GM12878 (cell line): ENCODE results near the gene FAM234A. TPM values are rescaled to one million over a fixed set of nuclear protein-coding genes. Genes with fewer than 3 reads are reported as not detected.

Source experiments
- ATAC-seq: fragments of 200-7000 bp; cut with Tn5 transposase; 3 replicates; pipeline ENCODE4 v1.9.1; 2020; ENCODE audit warnings: mild to moderate bottlenecking, moderate library complexity
- BruUV-seq: library from RNA; stranded (reverse); fragments of 400-500 nt; replicated peaks from 2 replicates; lab custom pipeline; 2021; lab: Mats Ljungman, UMichigan
- CTCF ChIA-PET: fragments of 300-600 bp; sonication (Branson Sonifier 250); formaldehyde crosslinking; extraction: SDS; loops from one replicate; lab custom pipeline; 2021; ENCODE audit warnings: inconsistent platforms; lab: Yijun Ruan, JAX
- POLR2A ChIA-PET: fragments of 350-600 bp; formaldehyde crosslinking; extraction: SDS; loops from one replicate; lab custom pipeline; 2021; ENCODE audit warnings: inconsistent platforms; lab: Charles Lee
- RAD21 ChIA-PET: fragments of 300-600 bp; sonication (Branson Sonifier 250); formaldehyde crosslinking; loops from one replicate; lab custom pipeline; 2023; ENCODE audit warnings: antibody characterized with exemption; ENCODE audit not compliant: unreplicated experiment; lab: Charles Lee
- SMC1A ChIA-PET: fragments of 300-600 bp; sonication (Branson Sonifier 250); formaldehyde crosslinking; loops from one replicate; lab custom pipeline; 2023; ENCODE audit not compliant: unreplicated experiment, uncharacterized antibody; lab: Charles Lee
- DNase-seq: peaks from one replicate; pipeline ENCODE4 v3.0.0-alpha.2; 2011; ENCODE audit warnings: low read depth, low spot score
- FAIRE-seq: peaks from 3 replicates; lab custom pipeline; 2011; peaks lifted over from hg19 to GRCh38; lab: Jason Lieb, UNC
- H2AFZ ChIP-seq: 2 replicates; pipeline ENCODE4 v1.6.0; 2011; ENCODE audit warnings: low read depth, low read length, control low read depth; ENCODE audit not compliant: control insufficient read depth
- H3K27ac ChIP-seq: 2 replicates; pipeline ENCODE4 v1.5.1; 2011; ENCODE audit warnings: control low read depth; ENCODE audit not compliant: control insufficient read depth, insufficient read depth
- H3K27me3 ChIP-seq, 2 experiments: replicated peaks in 1 of 2; 2 replicates each; pipeline versions ENCODE4 v1.6.0 to v1.6.1; 2011; ENCODE audit warnings: low read length in 1 of 2; ENCODE audit not compliant: control insufficient read depth in 2 of 2, insufficient read depth in 2 of 2
- H3K36me3 ChIP-seq, 2 experiments: 2 replicates each; pipeline ENCODE4 v1.5.1; 2011; ENCODE audit warnings: low read length in 1 of 2; ENCODE audit not compliant: control insufficient read depth in 2 of 2, insufficient read depth in 2 of 2
- H3K4me1 ChIP-seq: 2 replicates; pipeline ENCODE4 v1.6.1; 2011; ENCODE audit warnings: mild to moderate bottlenecking, low read length, moderate library complexity, mixed read lengths; ENCODE audit not compliant: control insufficient read depth, insufficient read depth
- H3K4me2 ChIP-seq: 2 replicates; pipeline ENCODE4 v1.6.0; 2011; ENCODE audit warnings: control low read depth; ENCODE audit not compliant: control insufficient read depth, insufficient read depth
- H3K4me3 ChIP-seq: fragments of 200-600 bp; sonication (generic); 2 replicates; pipeline ENCODE4 v1.5.1; 2016
- H3K79me2 ChIP-seq: 2 replicates; pipeline ENCODE4 v1.6.0; 2011; ENCODE audit warnings: low read length; ENCODE audit not compliant: control insufficient read depth, insufficient read depth
- H3K9ac ChIP-seq: 2 replicates; pipeline ENCODE4 v1.8.0; 2011; ENCODE audit warnings: low read length, control low read depth, mixed read lengths; ENCODE audit not compliant: control insufficient read depth, insufficient read depth
- H3K9me3 ChIP-seq: replicated peaks from 3 replicates; pipeline ENCODE4 v1.5.1; 2011; ENCODE audit warnings: mild to moderate bottlenecking, low read length; ENCODE audit not compliant: control insufficient read depth, insufficient read depth
- H4K20me1 ChIP-seq: 2 replicates; pipeline ENCODE4 v1.6.0; 2011; ENCODE audit not compliant: control insufficient read depth, insufficient read depth
- BHLHE40 ChIP-seq, 2 experiments: fragments of 450-650 bp in 1 of 2; IDR thresholded peaks; 2 replicates each; pipeline ENCODE4 v1.6.1; 2011 to 2017; ENCODE audit warnings: low read depth in 2 of 2, borderline replicate concordance in 1 of 2, improper control_type of control experiment in 1 of 2, low read length in 1 of 2, mild to moderate bottlenecking in 1 of 2
- IKZF1 ChIP-seq: fragments of 450-650 bp; conservative IDR thresholded peaks from 2 replicates; pipeline ENCODE4 v1.6.1; 2017; ENCODE audit warnings: antibody characterized with exemption, mild to moderate bottlenecking
- LARP7 ChIP-seq: fragments of 450-650 bp; IDR thresholded peaks from 2 replicates; pipeline ENCODE4 v1.6.1; 2017; ENCODE audit warnings: mild to moderate bottlenecking
- NR2F1 ChIP-seq: fragments of 450-650 bp; conservative IDR thresholded peaks from 2 replicates; pipeline ENCODE4 v1.6.1; 2017; ENCODE audit warnings: mild to moderate bottlenecking
- PAX5 ChIP-seq: IDR thresholded peaks from 2 replicates; pipeline ENCODE4 v1.6.1; 2011; ENCODE audit warnings: low read depth, low read length, borderline replicate concordance
- RUNX3 ChIP-seq: IDR thresholded peaks from 2 replicates; pipeline ENCODE4 v1.6.1; 2012; ENCODE audit warnings: low read length, inconsistent platforms
- SIX5 ChIP-seq: IDR thresholded peaks from 2 replicates; pipeline ENCODE4 v1.6.1; 2011; ENCODE audit warnings: mild to moderate bottlenecking, low read depth, low read length, moderate library complexity; ENCODE audit not compliant: severe bottlenecking
- SMAD1 ChIP-seq: fragments of 450-650 bp; IDR thresholded peaks from 2 replicates; pipeline ENCODE4 v1.6.1; 2018; ENCODE audit warnings: mild to moderate bottlenecking, low read depth; ENCODE audit not compliant: partially characterized antibody
- YY1 ChIP-seq: IDR thresholded peaks from 2 replicates; pipeline ENCODE4 v1.6.1; 2011; ENCODE audit warnings: low read depth, mild to moderate bottlenecking, low read length
- ZBED1 ChIP-seq: IDR thresholded peaks from 2 replicates; pipeline ENCODE4 v1.6.1; 2016; ENCODE audit warnings: borderline replicate concordance
- WGBS: methylation state at CpG from one replicate; pipeline ENCODE4 v1.1.6; 2016; ENCODE audit warnings: low lambda C conversion rate; ENCODE audit not compliant: insufficient replicate concordance, insufficient coverage; ENCODE audit errors: missing lambda C conversion rate; 5-methylcytosine and 5-hydroxymethylcytosine counted together
- in situ Hi-C: fragments of 300-500 bp; cut with MboI; formaldehyde crosslinking; loops from 9 replicates; pipeline ENCODE4 v1.14.3; 2018; ENCODE audit warnings: mixed read lengths
- intact Hi-C: fragments of 100-400 bp; cut with micrococcal nuclease; formaldehyde crosslinking; loops from one replicate; pipeline ENCODE4 v1.14.2; 2022; ENCODE audit not compliant: unreplicated experiment
- polyA plus RNA-seq, 11 experiments: library from polyadenylated mRNA; depleted of rRNA in 4 of 11; unstranded in 6 of 11; stranded (reverse) in 5 of 11; fragments of >200 nt; fragmentation: Nextera tagmentation in 4 of 11; fragmentation: Illumina TruSeq in 1 of 11; extraction: Ambion mirVana in 4 of 11; extraction: Trizol in 1 of 11; gene quantifications; 1 replicate in 1 of 11; 2 replicates in 10 of 11; pipeline versions ENCODE4 v1.2.1 to v1.2.3, GENCODE V29; 2011 to 2016; ENCODE audit warnings: inconsistent platforms in 2 of 11, missing spikeins in 2 of 11, low read depth in 1 of 11
- total RNA-seq, 4 experiments: library from RNA; depleted of rRNA in 3 of 4; stranded (reverse); fragments of >200 nt in 3 of 4; fragmentation: Illumina TruSeq in 1 of 4; extraction: Trizol in 1 of 4; gene quantifications; 2 replicates each; pipeline versions ENCODE4 v1.2.1 to v1.2.3, GENCODE V29; 2013 to 2021
- TF ChIP-seq, protein P1 (sequence below): fragments of 450-650 bp; formaldehyde crosslinking; IDR thresholded peaks from 2 replicates; pipeline ENCODE4 v1.4.0; 2020; ENCODE audit warnings: mild to moderate bottlenecking, moderate library complexity
- TF ChIP-seq, protein P2 (sequence below): fragments of 450-650 bp; IDR thresholded peaks from 2 replicates; pipeline ENCODE4 v1.6.1; 2018; ENCODE audit warnings: mild to moderate bottlenecking, low read depth, moderate library complexity; ENCODE audit not compliant: partially characterized antibody

The FAM234A gene
- total and polyA plus RNA-seq, 10 of the 15 experiments (the other 5 are each of a cell fraction or from before 2014, with no cell fraction given) = 1.6 to 37.6 (median 17.3) TPM

DNA sequence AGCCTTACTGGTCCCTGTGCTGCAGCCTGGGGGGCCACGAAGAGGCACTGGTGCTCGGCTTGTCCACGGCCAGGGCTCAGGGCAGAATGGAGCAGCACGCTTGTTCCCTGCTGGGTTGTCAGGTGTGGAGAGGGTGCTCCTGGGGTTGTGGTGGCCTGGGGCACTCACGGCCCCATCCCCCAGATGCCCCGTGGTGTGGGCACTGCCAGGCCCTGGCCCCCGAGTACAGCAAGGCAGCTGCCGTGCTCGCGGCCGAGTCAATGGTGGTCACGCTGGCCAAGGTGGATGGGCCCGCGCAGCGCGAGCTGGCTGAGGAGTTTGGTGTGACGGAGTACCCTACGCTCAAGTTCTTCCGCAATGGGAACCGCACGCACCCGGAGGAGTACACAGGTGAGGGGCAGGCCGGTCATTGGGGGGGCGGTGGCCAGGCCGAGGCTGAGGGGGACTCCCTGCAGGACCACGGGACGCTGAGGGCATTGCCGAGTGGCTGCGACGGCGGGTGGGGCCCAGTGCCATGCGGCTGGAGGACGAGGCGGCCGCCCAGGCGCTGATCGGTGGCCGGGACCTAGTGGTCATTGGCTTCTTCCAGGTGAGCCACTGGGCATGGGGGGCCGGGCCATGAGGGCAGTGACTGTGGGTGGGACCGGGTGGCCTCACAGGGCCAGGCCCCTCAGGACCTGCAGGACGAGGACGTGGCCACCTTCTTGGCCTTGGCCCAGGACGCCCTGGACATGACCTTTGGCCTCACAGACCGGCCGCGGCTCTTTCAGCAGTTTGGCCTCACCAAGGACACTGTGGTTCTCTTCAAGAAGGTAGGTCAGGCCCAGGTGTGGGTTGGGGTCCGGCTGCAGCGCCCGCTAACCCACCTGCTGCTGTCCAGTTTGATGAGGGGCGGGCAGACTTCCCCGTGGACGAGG, 49.8 kb downstream of the FAM234A start (continued):
- TF ChIP-seq, protein P1, sequence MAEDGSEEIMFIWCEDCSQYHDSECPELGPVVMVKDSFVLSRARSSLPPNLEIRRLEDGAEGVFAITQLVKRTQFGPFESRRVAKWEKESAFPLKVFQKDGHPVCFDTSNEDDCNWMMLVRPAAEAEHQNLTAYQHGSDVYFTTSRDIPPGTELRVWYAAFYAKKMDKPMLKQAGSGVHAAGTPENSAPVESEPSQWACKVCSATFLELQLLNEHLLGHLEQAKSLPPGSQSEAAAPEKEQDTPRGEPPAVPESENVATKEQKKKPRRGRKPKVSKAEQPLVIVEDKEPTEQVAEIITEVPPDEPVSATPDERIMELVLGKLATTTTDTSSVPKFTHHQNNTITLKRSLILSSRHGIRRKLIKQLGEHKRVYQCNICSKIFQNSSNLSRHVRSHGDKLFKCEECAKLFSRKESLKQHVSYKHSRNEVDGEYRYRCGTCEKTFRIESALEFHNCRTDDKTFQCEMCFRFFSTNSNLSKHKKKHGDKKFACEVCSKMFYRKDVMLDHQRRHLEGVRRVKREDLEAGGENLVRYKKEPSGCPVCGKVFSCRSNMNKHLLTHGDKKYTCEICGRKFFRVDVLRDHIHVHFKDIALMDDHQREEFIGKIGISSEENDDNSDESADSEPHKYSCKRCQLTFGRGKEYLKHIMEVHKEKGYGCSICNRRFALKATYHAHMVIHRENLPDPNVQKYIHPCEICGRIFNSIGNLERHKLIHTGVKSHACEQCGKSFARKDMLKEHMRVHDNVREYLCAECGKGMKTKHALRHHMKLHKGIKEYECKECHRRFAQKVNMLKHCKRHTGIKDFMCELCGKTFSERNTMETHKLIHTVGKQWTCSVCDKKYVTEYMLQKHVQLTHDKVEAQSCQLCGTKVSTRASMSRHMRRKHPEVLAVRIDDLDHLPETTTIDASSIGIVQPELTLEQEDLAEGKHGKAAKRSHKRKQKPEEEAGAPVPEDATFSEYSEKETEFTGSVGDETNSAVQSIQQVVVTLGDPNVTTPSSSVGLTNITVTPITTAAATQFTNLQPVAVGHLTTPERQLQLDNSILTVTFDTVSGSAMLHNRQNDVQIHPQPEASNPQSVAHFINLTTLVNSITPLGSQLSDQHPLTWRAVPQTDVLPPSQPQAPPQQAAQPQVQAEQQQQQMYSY = no peak

DNA sequence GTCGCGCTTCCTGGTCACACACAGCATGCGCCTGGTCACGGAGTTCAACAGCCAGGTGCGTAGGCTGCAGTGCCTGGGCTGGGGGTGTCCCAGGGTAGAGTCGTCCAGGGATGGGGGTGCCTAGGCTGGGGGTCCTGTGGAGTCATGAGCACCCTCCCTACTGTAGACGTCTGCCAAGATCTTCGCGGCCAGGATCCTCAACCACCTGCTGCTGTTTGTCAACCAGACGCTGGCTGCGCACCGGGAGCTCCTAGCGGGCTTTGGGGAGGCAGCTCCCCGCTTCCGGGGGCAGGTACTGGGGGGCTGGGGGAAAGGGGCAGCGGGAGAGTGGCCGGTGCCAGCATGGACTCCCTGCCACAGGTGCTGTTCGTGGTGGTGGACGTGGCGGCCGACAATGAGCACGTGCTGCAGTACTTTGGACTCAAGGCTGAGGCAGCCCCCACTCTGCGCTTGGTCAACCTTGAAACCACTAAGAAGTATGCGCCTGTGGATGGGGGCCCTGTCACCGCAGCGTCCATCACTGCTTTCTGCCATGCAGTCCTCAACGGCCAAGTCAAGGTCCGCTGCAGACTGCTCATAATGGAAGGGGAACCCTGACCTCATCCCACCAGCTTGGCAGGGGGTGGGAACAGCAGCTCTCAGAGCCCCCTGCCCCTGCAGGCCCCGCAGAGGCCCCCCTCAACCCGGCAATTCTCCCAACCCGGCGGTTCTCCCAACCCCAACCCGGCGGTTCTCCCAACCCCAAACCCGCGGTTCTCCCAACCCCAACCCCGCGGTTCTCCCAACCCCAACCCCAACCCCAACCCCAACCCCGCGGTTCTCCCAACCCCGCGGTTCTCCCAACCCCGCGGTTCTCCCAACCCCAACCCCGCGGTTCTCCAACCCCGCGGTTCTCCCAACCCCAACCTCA, 50.8 kb downstream of the FAM234A start:
- no peak for FAIRE-seq
- ChIA-PET RAD21 (interaction anchor here (1.1 kb wide), 1 partner anchor 32 kb away, joined by 4 read pairs; no protein-coding TSS in a partner anchor), CTCF (no interaction called here), SMC1A (no interaction called here), POLR2A (no interaction called here)
- intact Hi-C loops (no loop called here), in situ Hi-C loops (no loop called here)
- H3K27ac ChIP-seq = no peak overlapping the region
- no peaks in the 10 kb centered on the region for H3K9me3 ChIP-seq
- WGBS = 58% methylated on average over 30 of the region's 48 CpGs
- peak; percentile 79 for ATAC-seq
- no peak overlapping the region for H3K9ac ChIP-seq
- no peak overlapping the region for H3K4me3 ChIP-seq
- BruUV-seq = no TSS peak
- H3K27me3 ChIP-seq = no peaks in the 10 kb centered on the region; a peak in 1 of 4 replicates
- H3K79me2 ChIP-seq = no peaks in the 10 kb centered on the region
- H3K4me1 ChIP-seq = no peaks in the 10 kb centered on the region
- DNase-seq = no peak
- H3K4me2 ChIP-seq = no peak overlapping the region
- no peak overlapping the region for H2AFZ ChIP-seq
- H4K20me1 ChIP-seq = no peaks in the 10 kb centered on the region
- peaks cover 0 to 7% of the 10 kb centered on the region in 2 experiments; a peak in 2 of 4 replicates for H3K36me3 ChIP-seq
- TF ChIP-seq SMAD1 = no peak
- TF ChIP-seq SIX5 = no peak
- TF ChIP-seq BHLHE40 (IDR thresholded peaks at IDR 0.05; ENCODE audit: borderline replicate concordance in 1 of 2, low read depth in 2 of 2, low read length in 1 of 2) = peak; percentile 76 to 89
- peak; percentile 56 for TF ChIP-seq NR2F1
- TF ChIP-seq YY1 = peak; percentile 27; the same call in 1 of the 2 replicates
- 0 out of 2 replicates have a peak, but pooled peaks have one; percentile 29 for TF ChIP-seq IKZF1
- peak; percentile 5; the same call in 1 of the 2 replicates for TF ChIP-seq PAX5
- no peak for TF ChIP-seq ZBED1
- TF ChIP-seq, protein P2, sequence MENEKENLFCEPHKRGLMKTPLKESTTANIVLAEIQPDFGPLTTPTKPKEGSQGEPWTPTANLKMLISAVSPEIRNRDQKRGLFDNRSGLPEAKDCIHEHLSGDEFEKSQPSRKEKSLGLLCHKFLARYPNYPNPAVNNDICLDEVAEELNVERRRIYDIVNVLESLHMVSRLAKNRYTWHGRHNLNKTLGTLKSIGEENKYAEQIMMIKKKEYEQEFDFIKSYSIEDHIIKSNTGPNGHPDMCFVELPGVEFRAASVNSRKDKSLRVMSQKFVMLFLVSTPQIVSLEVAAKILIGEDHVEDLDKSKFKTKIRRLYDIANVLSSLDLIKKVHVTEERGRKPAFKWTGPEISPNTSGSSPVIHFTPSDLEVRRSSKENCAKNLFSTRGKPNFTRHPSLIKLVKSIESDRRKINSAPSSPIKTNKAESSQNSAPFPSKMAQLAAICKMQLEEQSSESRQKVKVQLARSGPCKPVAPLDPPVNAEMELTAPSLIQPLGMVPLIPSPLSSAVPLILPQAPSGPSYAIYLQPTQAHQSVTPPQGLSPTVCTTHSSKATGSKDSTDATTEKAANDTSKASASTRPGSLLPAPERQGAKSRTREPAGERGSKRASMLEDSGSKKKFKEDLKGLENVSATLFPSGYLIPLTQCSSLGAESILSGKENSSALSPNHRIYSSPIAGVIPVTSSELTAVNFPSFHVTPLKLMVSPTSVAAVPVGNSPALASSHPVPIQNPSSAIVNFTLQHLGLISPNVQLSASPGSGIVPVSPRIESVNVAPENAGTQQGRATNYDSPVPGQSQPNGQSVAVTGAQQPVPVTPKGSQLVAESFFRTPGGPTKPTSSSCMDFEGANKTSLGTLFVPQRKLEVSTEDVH = no peak
- peak; percentile 76 for TF ChIP-seq RUNX3
- TF ChIP-seq LARP7 = no peak
